Left ventricle myocardium superior (tissue), 1 donor: ENCODE results near the gene UNCX. TPM values are rescaled to one million over a fixed set of nuclear protein-coding genes. Genes with fewer than 3 reads are reported as not detected.
A peak's percentile ranks its signal among the peaks of the same experiment; 100 is the strongest.

Experiments
- ATAC-seq: fragments of 200-7000 bp; cut with Tn5 transposase; one replicate; pipeline ENCODE4 v1.9.1; 2020; ENCODE audit warnings: mild to moderate bottlenecking, moderate library complexity
- DNase-seq: peaks from one replicate; pipeline ENCODE4 v3.0.0-alpha.2; 2020
- intact Hi-C: fragments of 100-400 bp; cut with micrococcal nuclease; formaldehyde crosslinking; loops from one replicate; pipeline ENCODE4 v1.11.0; 2022
- total RNA-seq: library from RNA; stranded (reverse); fragmentation: NEBNext Ultra II Directional; extraction: Animal tissue kit (Norgen Biotek cat#: 25700); gene quantifications from one replicate; pipeline ENCODE4 v1.2.1, GENCODE V29; 2021
- donor health status: DM: no; HTN: yes; CAD: no; lungs with severe emphysema.

Gene UNCX
- total RNA-seq, 1 donor from 2014 or later, result not detected

GRCh38 chr7:1239803-1240516 lies 7.3 kb downstream of the UNCX start:
- intact Hi-C loops, result no loop called here
- ATAC-seq (no peak), DNase-seq (no peak)

- intact Hi-C loops, result no loop called here
- ATAC-seq (no peak), DNase-seq (no peak)
Observed at GRCh38 chr7:1240517-1241257, 8.0 kb downstream of the UNCX start.

- intact Hi-C loops, result no loop called here
- DNase-seq, result no peak
- no peak for ATAC-seq
Observed at GRCh38 chr7:1241258-1241602, 8.6 kb downstream of the UNCX start.

GRCh38 chr7:1241603-1242255 lies 9.1 kb downstream of the UNCX start:
- intact Hi-C loops, result no loop called here
- no peak for DNase-seq
- ATAC-seq, result no peak

- intact Hi-C loops, result no loop called here
- ATAC-seq, result no peak
- DNase-seq, result no peak
Observed at GRCh38 chr7:1242256-1242605, 9.6 kb downstream of the UNCX start.

GRCh38 chr7:1242606-1243289 lies 10.1 kb downstream of the UNCX start:
- intact Hi-C loops, result no loop called here
- DNase-seq (no peak), ATAC-seq (no peak)

GRCh38 chr7:1243290-1243963 lies 10.8 kb downstream of the UNCX start:
- intact Hi-C loops, result no loop called here
- ATAC-seq (no peak), DNase-seq (no peak)

GRCh38 chr7:1243964-1244416 lies 11.3 kb downstream of the UNCX start:
- DNase-seq (no peak), ATAC-seq (no peak)

GRCh38 chr7:1244700-1245523 lies 12.2 kb downstream of the UNCX start:
- intact Hi-C loops, result no loop called here
- peak; percentile 18 for DNase-seq
- ATAC-seq, result no peak

More at GRCh38 chr7:1243964-1244416, 11.3 kb downstream of the UNCX start:
- intact Hi-C loops, result no loop called here

- ATAC-seq (no peak), DNase-seq (peak; percentile 13)
- intact Hi-C loops, result no loop called here
Observed at GRCh38 chr7:1245524-1246050, 12.9 kb downstream of the UNCX start.

GRCh38 chr7:1246160-1246870 lies 13.6 kb downstream of the UNCX start:
- intact Hi-C loops, result no loop called here
- DNase-seq (peak; percentile 25), ATAC-seq (no peak)

- intact Hi-C loops, result no loop called here
- ATAC-seq (no peak), DNase-seq (peak; percentile 20)
Observed at GRCh38 chr7:1246871-1247526, 14.3 kb downstream of the UNCX start.

GRCh38 chr7:1247527-1248041 lies 14.9 kb downstream of the UNCX start:
- DNase-seq (peak; percentile 27), ATAC-seq (no peak)
- intact Hi-C loops, result no loop called here

- intact Hi-C loops, result no loop called here
- peak; percentile 26 for DNase-seq
Observed at GRCh38 chr7:1248143-1248915, 15.7 kb downstream of the UNCX start.

GRCh38 chr7:1248916-1249581 lies 16.4 kb downstream of the UNCX start:
- ATAC-seq (no peak), DNase-seq (no peak)
- intact Hi-C loops, result no loop called here

More at GRCh38 chr7:1248143-1248915, 15.7 kb downstream of the UNCX start:
- no peak for ATAC-seq

- ATAC-seq, result no peak
- intact Hi-C loops, result no loop called here
- DNase-seq, result peak; percentile 15
Observed at GRCh38 chr7:1249731-1250130, 17.1 kb downstream of the UNCX start.
